Heart left ventricle (tissue), 16 donors: Measurements from ENCODE around the gene PSMB1. TPM values are rescaled to one million over a fixed set of nuclear protein-coding genes. Genes with fewer than 3 reads are reported as not detected.

Experiments
- ATAC-seq, 4 donors: fragments of 200-7000 bp; cut with Tn5 transposase; one replicate each; pipeline ENCODE4 v1.9.1; 2020 to 2022; ENCODE audit warnings: moderate library complexity in 4 of 4, mild to moderate bottlenecking in 3 of 4, moderate number of reproducible peaks in 1 of 4
- DNase-seq, 5 donors: peaks; one replicate each; pipeline ENCODE4 v3.0.0-alpha.2; 2020
- H3K27ac ChIP-seq, 12 donors: fragments of 200-600 bp; sonication (generic) in 4 of 12; one replicate each; pipeline versions ENCODE4 v1.5.0 to v1.8.0; 2016 to 2022; ENCODE audit warnings: mild to moderate bottlenecking in 2 of 12
- H3K27me3 ChIP-seq, 9 donors: fragments of 200-600 bp; sonication (generic) in 2 of 9; one replicate each; pipeline versions ENCODE4 v1.5.1 to v1.8.0; 2016 to 2022; ENCODE audit warnings: mild to moderate bottlenecking in 3 of 9
- H3K36me3 ChIP-seq, 9 donors: fragments of 200-600 bp; sonication (generic) in 2 of 9; one replicate each; pipeline versions ENCODE4 v1.5.0 to v1.8.0; 2018 to 2022; ENCODE audit warnings: mild to moderate bottlenecking in 2 of 9
- H3K4me1 ChIP-seq, 12 donors: fragments of 200-600 bp; sonication (generic) in 4 of 12; one replicate each; pipeline versions ENCODE4 v1.5.0 to v1.8.0; 2016 to 2022; ENCODE audit warnings: mild to moderate bottlenecking in 3 of 12
- H3K4me3 ChIP-seq, 12 donors: fragments of 200-600 bp; sonication (generic) in 4 of 12; one replicate each; pipeline versions ENCODE4 v1.5.0 to v1.8.0; 2017 to 2022; ENCODE audit warnings: mild to moderate bottlenecking in 9 of 12, moderate library complexity in 4 of 12
- H3K9me3 ChIP-seq, 12 donors: fragments of 200-600 bp; sonication (generic) in 4 of 12; one replicate each; pipeline versions ENCODE4 v1.5.0 to v1.8.0; 2016 to 2022; ENCODE audit warnings: mild to moderate bottlenecking in 1 of 12
- CTCF ChIP-seq, 12 donors: fragments of 200-600 bp; sonication (generic) in 4 of 12; IDR thresholded peaks; one replicate each; pipeline versions ENCODE4 v1.5.0 to v1.8.0; 2018 to 2022; ENCODE audit warnings: antibody characterized with exemption in 12 of 12, mild to moderate bottlenecking in 5 of 12
- POLR2A ChIP-seq, 2 donors: fragments of 450-650 bp; IDR thresholded peaks; one replicate each; pipeline ENCODE4 v1.6.1; 2017; ENCODE audit warnings: antibody characterized with exemption in 2 of 2, mild to moderate bottlenecking in 2 of 2, moderate library complexity in 2 of 2
- WGBS, 4 donors: extraction: QIAGEN DNeasy Blood & Tissue Kit in 2 of 4; methylation state at CpG; one replicate each; pipeline versions ENCODE4 v1.1.5 to v1.1.7; 2013 to 2018; 5-methylcytosine and 5-hydroxymethylcytosine counted together
- intact Hi-C, 10 donors: fragments of 100-400 bp; cut with DNase I; formaldehyde crosslinking; loops; one replicate each; pipeline versions ENCODE4 v1.11.1 to v1.14.2; 2022
- polyA plus RNA-seq, 2 donors: library from polyadenylated mRNA; stranded (reverse); fragments of 200-250 nt; gene quantifications; one replicate each; pipeline ENCODE4 v1.2.3, GENCODE V29; 2013
- total RNA-seq, 9 donors: library from RNA; depleted of rRNA in 2 of 9; stranded (reverse); fragments of >200 nt in 2 of 9; fragmentation: NEBNext Ultra II Directional in 3 of 9; extraction: Animal tissue kit (Norgen Biotek cat#: 25700) in 3 of 9; gene quantifications; one replicate each; pipeline versions ENCODE4 v1.1.0 to v1.2.4, GENCODE V29; 2016 to 2023
- donor health status: ischemic (EF 13 %, LVEDD 7.1; RV severe dilation, severe dysfunction).
- donor health status: healthy with polysubstance abuse.
- donor health status: DM: no; HTN: yes; CAD: no.
- donor health status: DM: no; HTN: no; CAD: no.
- donor health status: ischemic (EF 25% LVEDD 6.9; RV normal size, moderate dysfunction).
- donor health status: ischemic (EF 25% LVEDD 5.7; RV mildly dilated, moderate dysfunction).
- donor health status: healthy.
- donor health status: DM: yes; HTN: yes; CAD: no.
- donor health status: ischemic (EF 35%, LVEDD 5.7; RV mildly dilated, moderate dysfunction).
- donor health status: nonischemic (EF 11% LVEDD 7.7; RV severe dilation, severe dysfunction).
- donor health status: DM: yes; HTN: yes; CAD: no.
- donor health status: PGD.
- donor health status: ischemic (EF 29% LVEDD 5.4; RV normal size, mild dysfunction).
- donor health status: nonischemic (EF 23%, LVEDD 6.1; RV moderate dilation, normal function).

Gene PSMB1
- total and polyA plus RNA-seq, 11 donors = 124 to 313 (median 146) TPM

DNA sequence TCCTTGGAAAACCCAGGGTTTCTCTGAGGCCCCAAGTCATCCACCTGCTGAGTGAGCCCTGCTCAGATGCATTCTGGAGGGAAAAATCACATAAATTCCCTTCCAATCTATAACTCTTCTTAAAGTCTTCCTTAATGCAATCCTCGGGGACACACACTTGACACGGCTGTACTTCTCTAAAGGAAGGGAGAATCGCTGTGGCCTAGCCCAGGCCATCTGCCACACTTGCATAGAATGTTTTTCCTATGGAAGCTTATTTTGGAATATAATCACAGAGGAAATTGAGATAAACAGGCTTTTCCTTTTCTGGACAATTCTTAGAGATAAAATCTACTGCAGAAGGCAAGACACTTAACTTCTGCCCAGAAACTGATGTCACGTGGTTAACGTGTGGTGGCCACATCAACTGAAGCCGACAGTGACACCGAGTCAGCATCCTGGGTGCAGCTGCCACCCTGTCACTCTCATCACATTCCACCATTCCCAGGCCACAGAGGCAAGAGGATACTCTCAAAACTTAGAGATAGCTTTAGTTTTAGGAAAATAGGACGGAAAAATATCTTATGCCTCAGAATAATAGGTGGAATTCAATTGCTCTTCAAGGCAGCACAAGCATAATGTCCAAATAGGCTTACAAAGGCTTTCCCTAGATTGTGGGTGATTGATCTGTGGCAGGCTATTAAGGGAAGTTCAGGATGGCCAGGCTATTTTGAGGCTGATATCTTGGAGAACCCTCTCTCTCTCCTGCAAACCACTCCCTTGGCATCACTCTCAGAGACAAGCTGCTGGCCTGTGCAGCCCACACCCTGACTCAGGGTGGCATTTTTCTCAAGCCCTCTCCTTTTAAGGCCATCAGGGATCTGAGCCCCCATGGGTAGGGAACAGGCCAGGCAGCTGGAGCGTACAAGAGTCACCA, 29.6 kb downstream of the PSMB1 start:
- Histone ChIP-seq H3K4me1 (peaks cover 0 to 28% (median 21%) of the 10 kb centered on the region in 12 donors), H3K36me3 (no peaks in the 10 kb centered on the region), H3K27me3 (no peaks in the 10 kb centered on the region), H3K4me3 (no peak overlapping the region), H3K9me3 (no peaks in the 10 kb centered on the region), H3K27ac (peak overlapping the region; percentile 35 to 88 (median 73))
- ATAC-seq = peak; percentile 81 to 94 (median 87)
- intact Hi-C loops = loop anchor here in 8 of 10 donors (5.0 to 10.0 kb wide), 9 partner anchors 209 to 1569 kb away; partner anchors contain the start of genes FAM120B (in 4 of the 8) and DLL1 (in 3 of the 8)
- peak in 3 of 5 donors; percentile 29 to 42 (median 32) for DNase-seq
- TF ChIP-seq CTCF (IDR thresholded peaks at IDR 0.05) = no peak
- no peak for TF ChIP-seq POLR2A (IDR thresholded peaks at IDR 0.05)
- 30 to 40% (median 34%) methylated on average over 9 of the region's 9 CpGs for WGBS, 4 donors

DNA sequence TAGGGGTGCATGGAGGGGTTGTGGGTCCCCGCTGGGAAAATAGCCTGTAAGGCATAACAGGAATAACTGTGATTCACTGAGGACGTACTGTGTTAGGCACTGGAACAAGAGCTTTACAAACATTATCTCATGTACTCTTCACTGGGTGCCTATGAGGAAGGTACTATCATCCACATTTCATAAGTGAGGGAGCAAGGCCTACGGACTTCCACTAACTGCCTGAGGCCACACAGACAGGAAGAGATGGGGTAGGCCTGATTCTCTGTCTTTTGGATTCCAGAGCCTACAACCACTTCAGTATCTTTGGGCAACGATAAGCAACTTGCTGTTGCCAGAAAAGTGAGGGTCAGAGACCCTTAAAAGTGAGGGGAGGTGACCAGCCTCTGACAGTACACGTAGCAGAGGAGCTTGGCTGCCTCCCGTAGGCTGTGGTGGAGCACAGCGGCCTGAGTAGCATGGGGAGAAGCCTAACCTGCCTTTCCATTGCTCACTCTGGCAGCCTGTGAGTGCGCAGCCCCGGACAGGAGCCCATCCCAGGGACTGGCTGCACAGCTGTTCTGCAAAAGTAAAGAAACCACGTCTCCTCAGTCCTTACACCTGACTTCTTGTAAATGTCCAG, 30.4 kb downstream of the PSMB1 start:
- no peaks in the 10 kb centered on the region for H3K36me3 ChIP-seq
- H3K9me3 ChIP-seq = no peaks in the 10 kb centered on the region
- WGBS, 4 donors = 71 to 79% (median 74%) methylated on average over 10 of the region's 10 CpGs
- H3K27ac ChIP-seq = peak overlapping the region in 11 of 12 donors; percentile 2 to 88 (median 73)
- H3K4me1 ChIP-seq = peaks cover 0 to 28% (median 21%) of the 10 kb centered on the region in 12 donors
- DNase-seq = peak in 2 of 5 donors; percentile 24 to 38
- intact Hi-C loops = loop anchor here in 8 of 10 donors (5.0 to 10.0 kb wide), 9 partner anchors 208 to 1568 kb away; partner anchors contain the start of genes FAM120B (in 4 of the 8) and DLL1 (in 3 of the 8)
- H3K27me3 ChIP-seq = no peaks in the 10 kb centered on the region
- H3K4me3 ChIP-seq = no peak overlapping the region
- peak in 4 of 12 donors; percentile 5 to 37 (median 29) for TF ChIP-seq CTCF (IDR thresholded peaks at IDR 0.05)
- TF ChIP-seq POLR2A (IDR thresholded peaks at IDR 0.05) = no peak
- peak in 3 of 4 donors; percentile 48 to 56 (median 51) for ATAC-seq

- H3K9me3 ChIP-seq = peaks cover 0 to 10% (median 0%) of the 10 kb centered on the region in 12 donors
- ATAC-seq = peak in 3 of 4 donors; percentile 73 to 85 (median 74)
- no peaks in the 10 kb centered on the region for H3K36me3 ChIP-seq
- H3K4me3 ChIP-seq = no peak overlapping the region
- DNase-seq = peak in 3 of 5 donors; percentile 22 to 55 (median 41)
- no peaks in the 10 kb centered on the region for H3K27me3 ChIP-seq
- WGBS, 4 donors = 0 to 11% (median 4%) methylated on average over 4 of the region's 4 CpGs
- intact Hi-C loops = loop anchor here in 5 of 10 donors (1.0 to 10.0 kb wide), 5 partner anchors 552 to 686 kb away; no protein-coding TSS in a partner anchor
- H3K4me1 ChIP-seq = peaks cover 0 to under 1% (median 0%) of the 10 kb centered on the region in 12 donors
- no peak for TF ChIP-seq POLR2A (IDR thresholded peaks at IDR 0.05)
- peak; percentile 55 to 77 (median 68) for TF ChIP-seq CTCF (IDR thresholded peaks at IDR 0.05)
- H3K27ac ChIP-seq = no peak overlapping the region
Observed at GRCh38 chr6:170516783-170517616, 36.1 kb downstream of the PSMB1 start.
